Measurements from ENCODE around the gene EMC7. TPM values are rescaled to one million over a fixed set of nuclear protein-coding genes. Genes with fewer than 3 reads are reported as not detected.
A peak's percentile ranks its signal among the peaks of the same experiment; 100 is the strongest.

Gene EMC7
- total and polyA plus RNA-seq, 10 of the 15 experiments (the other 5 are each of a cell fraction or from before 2014, with no cell fraction given), result 16.5 to 88.9 (median 45.0) TPM

DNA sequence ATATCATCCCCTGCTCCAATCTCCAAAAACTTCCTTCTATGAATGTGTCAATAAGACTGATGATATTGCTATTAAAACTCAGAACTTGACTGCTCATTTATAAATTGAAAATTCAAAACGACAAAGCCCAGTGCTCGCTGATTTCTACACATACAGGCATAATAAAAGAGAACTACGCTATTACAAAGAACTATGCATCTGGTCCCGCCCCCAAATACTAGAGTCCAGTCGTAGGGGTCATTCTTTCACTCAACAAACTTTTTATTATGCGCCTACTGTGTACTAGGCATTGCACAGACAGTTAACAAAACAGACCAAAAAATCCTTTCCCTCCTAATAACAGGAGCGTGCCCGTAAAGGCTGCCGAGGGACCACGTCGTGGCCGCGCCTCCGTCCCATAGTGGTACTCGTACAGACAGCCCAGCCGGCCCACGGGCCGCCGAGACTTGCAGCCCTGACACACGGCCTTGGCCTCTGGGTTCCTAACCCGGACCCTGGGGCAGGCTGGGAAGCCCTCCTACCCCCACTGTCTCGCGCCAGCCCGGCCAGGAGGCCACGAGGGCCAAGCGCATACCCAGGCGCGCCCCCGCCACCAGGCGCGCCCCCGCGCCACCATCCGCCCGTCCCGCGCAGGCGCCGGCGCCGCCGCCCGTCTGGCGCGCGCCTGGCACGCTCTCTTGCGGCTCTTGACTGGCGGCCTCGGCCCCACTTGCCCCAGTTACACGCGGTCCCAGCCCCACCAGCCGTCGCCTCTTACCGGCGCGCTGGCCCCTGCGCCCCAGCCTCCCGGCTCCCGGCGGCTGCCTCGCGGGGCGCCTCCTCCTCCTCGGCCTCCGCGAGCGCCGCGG, 63.4 kb downstream of the EMC7 start:
- Histone ChIP-seq H4K20me1 (ENCODE audit: control insufficient read depth, insufficient read depth) (no peaks in the 10 kb centered on the region), H3K9ac (ENCODE audit: control insufficient read depth, insufficient read depth, low read length) (peak overlapping the region; percentile 83), H3K4me2 (ENCODE audit: control insufficient read depth, insufficient read depth) (peak overlapping the region; percentile 88), H3K36me3 (ENCODE audit: control insufficient read depth in 2 of 2, insufficient read depth in 2 of 2, low read length in 1 of 2) (no peaks in the 10 kb centered on the region), H3K4me1 (ENCODE audit: control insufficient read depth, insufficient read depth, low read length) (peaks cover 13% of the 10 kb centered on the region), H3K27me3 (replicated peaks in 1 of 2; ENCODE audit: control insufficient read depth in 2 of 2, insufficient read depth in 2 of 2, low read length in 1 of 2) (no peaks in the 10 kb centered on the region), H3K9me3 (replicated peaks; ENCODE audit: control insufficient read depth, insufficient read depth, low read length) (no peaks in the 10 kb centered on the region), H3K4me3 (peak overlapping the region; percentile 73), H3K79me2 (ENCODE audit: control insufficient read depth, insufficient read depth, low read length) (peaks cover 3% of the 10 kb centered on the region), H2AFZ (ENCODE audit: control insufficient read depth, low read depth, low read length) (peak overlapping the region; percentile 94), H3K27ac (ENCODE audit: control insufficient read depth, insufficient read depth) (peak overlapping the region; percentile 88)
- no peak for DNase-seq (ENCODE audit: low read depth, low spot score)
- FAIRE-seq, result no peak
- CTCF ChIA-PET, result interaction anchor here (0.6 kb wide), 1 partner anchor 848 kb away, joined by 3 read pairs; no protein-coding TSS in a partner anchor
- RAD21 ChIA-PET (ENCODE audit: unreplicated experiment), result no interaction called here
- in situ Hi-C loops (cut with MboI) (no loop called here), intact Hi-C loops (cut with micrococcal nuclease; ENCODE audit: unreplicated experiment) (no loop called here)
- WGBS (ENCODE audit: insufficient coverage, insufficient replicate concordance, low lambda C conversion rate, missing lambda C conversion rate), result under 1% methylated on average over 51 of the region's 70 CpGs
- POLR2A ChIA-PET, result no interaction called here
- peak; percentile 81 for ATAC-seq
- BruUV-seq (replicated peaks), result no TSS peak
- SMC1A ChIA-PET (ENCODE audit: uncharacterized antibody, unreplicated experiment), result no interaction called here
- 0 out of 2 replicates have a peak, but pooled peaks have one; percentile 24 for TF ChIP-seq ZSCAN29 (IDR thresholded peaks at IDR 0.05)
- TF ChIP-seq ZNF207 (IDR thresholded peaks at IDR 0.05; ENCODE audit: borderline replicate concordance), result peak; percentile 80; the same call in 1 of the 2 replicates
- TF ChIP-seq POLR2A (IDR thresholded peaks at IDR 0.05; ENCODE audit: low read depth, low read length), result peak; percentile 95
- TF ChIP-seq NFXL1 (IDR thresholded peaks at IDR 0.05; ENCODE audit: borderline replicate concordance), result no peak
- peak; percentile 40; the same call in 1 of the 2 replicates for TF ChIP-seq CREB1 (IDR thresholded peaks at IDR 0.05; ENCODE audit: low read depth)
- TF ChIP-seq ATF7 (IDR thresholded peaks at IDR 0.05; ENCODE audit: low read depth), result no peak
- TF ChIP-seq, protein P1, sequence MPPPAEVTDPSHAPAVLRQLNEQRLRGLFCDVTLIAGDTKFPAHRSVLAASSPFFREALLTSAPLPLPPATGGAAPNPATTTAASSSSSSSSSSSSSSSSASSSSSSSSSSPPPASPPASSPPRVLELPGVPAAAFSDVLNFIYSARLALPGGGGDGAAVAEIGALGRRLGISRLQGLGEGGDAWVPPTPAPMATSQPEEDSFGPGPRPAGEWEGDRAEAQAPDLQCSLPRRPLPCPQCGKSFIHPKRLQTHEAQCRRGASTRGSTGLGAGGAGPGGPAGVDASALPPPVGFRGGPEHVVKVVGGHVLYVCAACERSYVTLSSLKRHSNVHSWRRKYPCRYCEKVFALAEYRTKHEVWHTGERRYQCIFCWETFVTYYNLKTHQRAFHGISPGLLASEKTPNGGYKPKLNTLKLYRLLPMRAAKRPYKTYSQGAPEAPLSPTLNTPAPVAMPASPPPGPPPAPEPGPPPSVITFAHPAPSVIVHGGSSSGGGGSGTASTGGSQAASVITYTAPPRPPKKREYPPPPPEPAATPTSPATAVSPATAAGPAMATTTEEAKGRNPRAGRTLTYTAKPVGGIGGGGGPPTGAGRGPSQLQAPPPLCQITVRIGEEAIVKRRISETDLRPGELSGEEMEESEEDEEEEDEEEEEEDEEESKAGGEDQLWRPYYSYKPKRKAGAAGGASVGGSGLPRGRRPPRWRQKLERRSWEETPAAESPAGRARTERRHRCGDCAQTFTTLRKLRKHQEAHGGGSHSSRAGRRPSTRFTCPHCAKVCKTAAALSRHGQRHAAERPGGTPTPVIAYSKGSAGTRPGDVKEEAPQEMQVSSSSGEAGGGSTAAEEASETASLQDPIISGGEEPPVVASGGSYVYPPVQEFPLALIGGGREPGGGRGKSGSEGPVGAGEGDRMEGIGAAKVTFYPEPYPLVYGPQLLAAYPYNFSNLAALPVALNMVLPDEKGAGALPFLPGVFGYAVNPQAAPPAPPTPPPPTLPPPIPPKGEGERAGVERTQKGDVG (CRISPR knock-in tag; IDR thresholded peaks at IDR 0.05), result no peak
- TF ChIP-seq BHLHE40 (IDR thresholded peaks at IDR 0.05; ENCODE audit: borderline replicate concordance in 1 of 2, low read depth in 2 of 2, low read length in 1 of 2), result peak; percentile 62 to 84; a peak in 3 of 4 replicates
- peak; percentile 76 for TF ChIP-seq NRF1 (conservative IDR thresholded peaks at IDR 0.05; ENCODE audit: low read depth, low read length)
- TF ChIP-seq, protein P2, sequence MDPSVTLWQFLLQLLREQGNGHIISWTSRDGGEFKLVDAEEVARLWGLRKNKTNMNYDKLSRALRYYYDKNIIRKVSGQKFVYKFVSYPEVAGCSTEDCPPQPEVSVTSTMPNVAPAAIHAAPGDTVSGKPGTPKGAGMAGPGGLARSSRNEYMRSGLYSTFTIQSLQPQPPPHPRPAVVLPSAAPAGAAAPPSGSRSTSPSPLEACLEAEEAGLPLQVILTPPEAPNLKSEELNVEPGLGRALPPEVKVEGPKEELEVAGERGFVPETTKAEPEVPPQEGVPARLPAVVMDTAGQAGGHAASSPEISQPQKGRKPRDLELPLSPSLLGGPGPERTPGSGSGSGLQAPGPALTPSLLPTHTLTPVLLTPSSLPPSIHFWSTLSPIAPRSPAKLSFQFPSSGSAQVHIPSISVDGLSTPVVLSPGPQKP (IDR thresholded peaks at IDR 0.05; ENCODE audit: low read depth, low read length), result no peak
- TF ChIP-seq, protein P3, sequence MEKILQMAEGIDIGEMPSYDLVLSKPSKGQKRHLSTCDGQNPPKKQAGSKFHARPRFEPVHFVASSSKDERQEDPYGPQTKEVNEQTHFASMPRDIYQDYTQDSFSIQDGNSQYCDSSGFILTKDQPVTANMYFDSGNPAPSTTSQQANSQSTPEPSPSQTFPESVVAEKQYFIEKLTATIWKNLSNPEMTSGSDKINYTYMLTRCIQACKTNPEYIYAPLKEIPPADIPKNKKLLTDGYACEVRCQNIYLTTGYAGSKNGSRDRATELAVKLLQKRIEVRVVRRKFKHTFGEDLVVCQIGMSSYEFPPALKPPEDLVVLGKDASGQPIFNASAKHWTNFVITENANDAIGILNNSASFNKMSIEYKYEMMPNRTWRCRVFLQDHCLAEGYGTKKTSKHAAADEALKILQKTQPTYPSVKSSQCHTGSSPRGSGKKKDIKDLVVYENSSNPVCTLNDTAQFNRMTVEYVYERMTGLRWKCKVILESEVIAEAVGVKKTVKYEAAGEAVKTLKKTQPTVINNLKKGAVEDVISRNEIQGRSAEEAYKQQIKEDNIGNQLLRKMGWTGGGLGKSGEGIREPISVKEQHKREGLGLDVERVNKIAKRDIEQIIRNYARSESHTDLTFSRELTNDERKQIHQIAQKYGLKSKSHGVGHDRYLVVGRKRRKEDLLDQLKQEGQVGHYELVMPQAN (conservative IDR thresholded peaks at IDR 0.05), result 0 out of 2 replicates have a peak, but pooled peaks have one; percentile 33
- TF ChIP-seq TBL1XR1 (IDR thresholded peaks at IDR 0.05; ENCODE audit: low read depth, low read length), result no peak
- no peak for TF ChIP-seq STAT3 (IDR thresholded peaks at IDR 0.05; ENCODE audit: low read depth, low read length)
- no peak for TF ChIP-seq RCOR1 (conservative IDR thresholded peaks at IDR 0.05; ENCODE audit: low read depth, low read length)
- peak; percentile 69; the same call in 1 of the 2 replicates for TF ChIP-seq IKZF1 (conservative IDR thresholded peaks at IDR 0.05)
- TF ChIP-seq, protein P4, sequence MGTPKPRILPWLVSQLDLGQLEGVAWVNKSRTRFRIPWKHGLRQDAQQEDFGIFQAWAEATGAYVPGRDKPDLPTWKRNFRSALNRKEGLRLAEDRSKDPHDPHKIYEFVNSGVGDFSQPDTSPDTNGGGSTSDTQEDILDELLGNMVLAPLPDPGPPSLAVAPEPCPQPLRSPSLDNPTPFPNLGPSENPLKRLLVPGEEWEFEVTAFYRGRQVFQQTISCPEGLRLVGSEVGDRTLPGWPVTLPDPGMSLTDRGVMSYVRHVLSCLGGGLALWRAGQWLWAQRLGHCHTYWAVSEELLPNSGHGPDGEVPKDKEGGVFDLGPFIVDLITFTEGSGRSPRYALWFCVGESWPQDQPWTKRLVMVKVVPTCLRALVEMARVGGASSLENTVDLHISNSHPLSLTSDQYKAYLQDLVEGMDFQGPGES (IDR thresholded peaks at IDR 0.05), result no peak
